GM12878 (cell line): Measurements from ENCODE around the gene WWOX. TPM values are rescaled to one million over a fixed set of nuclear protein-coding genes. Genes with fewer than 3 reads are reported as not detected.

Source experiments
- BMI1 ChIP-seq: fragments of 450-650 bp; IDR thresholded peaks from 2 replicates; pipeline ENCODE4 v1.6.1; 2016; ENCODE audit warnings: mild to moderate bottlenecking, moderate library complexity, borderline replicate concordance
- CBX5 ChIP-seq: sonication (generic); IDR thresholded peaks from 2 replicates; pipeline ENCODE4 v1.6.1; 2016; ENCODE audit warnings: low read depth, moderate library complexity, mild to moderate bottlenecking, inconsistent platforms
- EGR1 ChIP-seq, 2 experiments: IDR thresholded peaks; 1 replicate in 1 of 2; 2 replicates in 1 of 2; pipeline ENCODE4 v1.6.1; 2011 to 2012; ENCODE audit warnings: low read depth in 2 of 2, low read length in 2 of 2, borderline replicate concordance in 1 of 2, mild to moderate bottlenecking in 1 of 2, moderate library complexity in 1 of 2
- EP300 ChIP-seq, 2 experiments: fragments of 150-350 bp in 1 of 2; IDR thresholded peaks; 2 replicates each; pipeline ENCODE4 v1.6.1; 2011 to 2012; ENCODE audit warnings: low read depth in 2 of 2, low read length in 2 of 2, borderline replicate concordance in 1 of 2, improper control_type of control experiment in 1 of 2, inconsistent platforms in 1 of 2; ENCODE audit not compliant: control insufficient read depth in 1 of 2
- FOXM1 ChIP-seq: IDR thresholded peaks from 2 replicates; pipeline ENCODE4 v1.6.1; 2012; ENCODE audit warnings: low read depth, mild to moderate bottlenecking, inconsistent platforms, low read length, moderate library complexity
- GABPA ChIP-seq: IDR thresholded peaks from 2 replicates; pipeline ENCODE4 v1.6.1; 2014; ENCODE audit warnings: antibody characterized with exemption, low read depth, mild to moderate bottlenecking, inconsistent platforms
- IKZF2 ChIP-seq, 2 experiments: fragments of 450-650 bp; IDR thresholded peaks; 2 replicates each; pipeline ENCODE4 v1.6.1; 2017; ENCODE audit warnings: mild to moderate bottlenecking in 2 of 2, moderate library complexity in 2 of 2
- KDM1A ChIP-seq: fragments of 200-600 bp; sonication (generic); IDR thresholded peaks from 2 replicates; pipeline ENCODE4 v1.6.1; 2016; ENCODE audit warnings: borderline replicate concordance
- MAX ChIP-seq: IDR thresholded peaks from 2 replicates; pipeline ENCODE4 v1.6.1; 2012; ENCODE audit warnings: low read depth, low read length, improper control_type of control experiment
- MEF2B ChIP-seq: fragments of 450-650 bp; IDR thresholded peaks from 2 replicates; pipeline ENCODE4 v1.6.1; 2018; ENCODE audit warnings: mild to moderate bottlenecking, moderate library complexity; ENCODE audit not compliant: partially characterized antibody, poor library complexity, severe bottlenecking
- MTA3 ChIP-seq: IDR thresholded peaks from 2 replicates; pipeline ENCODE4 v1.6.1; 2012; ENCODE audit warnings: low read length, inconsistent platforms, borderline replicate concordance
- MYC ChIP-seq: IDR thresholded peaks from 2 replicates; pipeline ENCODE4 v1.6.1; 2011; ENCODE audit warnings: mild to moderate bottlenecking, low read length, moderate library complexity, inconsistent platforms; ENCODE audit not compliant: insufficient read depth, insufficient replicate concordance, insufficient read length, severe bottlenecking
- NBN ChIP-seq: fragments of 450-650 bp; IDR thresholded peaks from 2 replicates; pipeline ENCODE4 v1.6.1; 2016
- NR2F1 ChIP-seq: fragments of 450-650 bp; conservative IDR thresholded peaks from 2 replicates; pipeline ENCODE4 v1.6.1; 2017; ENCODE audit warnings: mild to moderate bottlenecking
- NRF1 ChIP-seq: conservative IDR thresholded peaks from 2 replicates; pipeline ENCODE4 v1.6.1; 2011; ENCODE audit warnings: mild to moderate bottlenecking, low read depth, low read length, improper control_type of control experiment
- PAX5 ChIP-seq: IDR thresholded peaks from 2 replicates; pipeline ENCODE4 v1.6.1; 2011; ENCODE audit warnings: low read depth, low read length, borderline replicate concordance
- POLR2A ChIP-seq: IDR thresholded peaks from 2 replicates; pipeline ENCODE4 v1.6.1; 2011; ENCODE audit warnings: low read depth, mild to moderate bottlenecking, low read length
- RB1 ChIP-seq: fragments of 450-650 bp; formaldehyde crosslinking; IDR thresholded peaks from 2 replicates; pipeline ENCODE4 v1.6.1; 2017; ENCODE audit warnings: mild to moderate bottlenecking, borderline replicate concordance
- SIN3A ChIP-seq: IDR thresholded peaks from 2 replicates; pipeline ENCODE4 v1.6.1; 2012; ENCODE audit warnings: low read depth, low read length, improper control_type of control experiment
- SREBF1 ChIP-seq: IDR thresholded peaks from 2 replicates; pipeline ENCODE4 v1.6.1; 2012; ENCODE audit warnings: mild to moderate bottlenecking, low read length
- TCF12 ChIP-seq: IDR thresholded peaks from 2 replicates; pipeline ENCODE4 v1.6.1; 2011; ENCODE audit warnings: low read depth, mild to moderate bottlenecking, low read length
- TCF7 ChIP-seq: IDR thresholded peaks from 2 replicates; pipeline ENCODE4 v1.6.1; 2014; ENCODE audit warnings: antibody characterized with exemption, borderline replicate concordance
- ZNF207 ChIP-seq: fragments of 450-650 bp; IDR thresholded peaks from 2 replicates; pipeline ENCODE4 v1.6.1; 2014; ENCODE audit warnings: antibody characterized with exemption, mild to moderate bottlenecking, borderline replicate concordance
- ZNF217 ChIP-seq: fragments of 450-650 bp; IDR thresholded peaks from 2 replicates; pipeline ENCODE4 v1.6.1; 2017; ENCODE audit warnings: antibody characterized with exemption, mild to moderate bottlenecking
- ZNF24 ChIP-seq: fragments of 450-650 bp; IDR thresholded peaks from 2 replicates; pipeline ENCODE4 v1.6.1; 2017; ENCODE audit warnings: antibody characterized with exemption, mild to moderate bottlenecking
- ZNF384 ChIP-seq: IDR thresholded peaks from 2 replicates; pipeline ENCODE4 v1.6.1; 2012; ENCODE audit warnings: low read depth, mild to moderate bottlenecking, low read length, improper control_type of control experiment, borderline replicate concordance
- polyA plus RNA-seq, 11 experiments: library from polyadenylated mRNA; depleted of rRNA in 4 of 11; unstranded in 6 of 11; stranded (reverse) in 5 of 11; fragments of >200 nt; fragmentation: Nextera tagmentation in 4 of 11; fragmentation: Illumina TruSeq in 1 of 11; extraction: Ambion mirVana in 4 of 11; extraction: Trizol in 1 of 11; gene quantifications; 1 replicate in 1 of 11; 2 replicates in 10 of 11; pipeline versions ENCODE4 v1.2.1 to v1.2.3, GENCODE V29; 2011 to 2016; ENCODE audit warnings: inconsistent platforms in 2 of 11, missing spikeins in 2 of 11, low read depth in 1 of 11
- total RNA-seq, 4 experiments: library from RNA; depleted of rRNA in 3 of 4; stranded (reverse); fragments of >200 nt in 3 of 4; fragmentation: Illumina TruSeq in 1 of 4; extraction: Trizol in 1 of 4; gene quantifications; 2 replicates each; pipeline versions ENCODE4 v1.2.1 to v1.2.3, GENCODE V29; 2013 to 2021
- TF ChIP-seq, protein P1 (sequence below): fragments of 450-650 bp; IDR thresholded peaks from 2 replicates; pipeline ENCODE4 v1.6.1; 2017; ENCODE audit warnings: borderline replicate concordance
- TF ChIP-seq, protein P2 (sequence below): fragments of 450-650 bp; IDR thresholded peaks from 2 replicates; pipeline ENCODE4 v1.6.1; 2016; ENCODE audit warnings: mild to moderate bottlenecking
- TF ChIP-seq, protein P3 (sequence below): fragments of 450-650 bp; IDR thresholded peaks from 2 replicates; pipeline ENCODE4 v1.6.1; 2018; ENCODE audit warnings: borderline replicate concordance, mild to moderate bottlenecking; ENCODE audit not compliant: partially characterized antibody

Gene WWOX
- total and polyA plus RNA-seq, 10 of the 15 experiments (the other 5 are each of a cell fraction or from before 2014, with no cell fraction given): 2.8 to 24.4 (median 17.8) TPM

DNA sequence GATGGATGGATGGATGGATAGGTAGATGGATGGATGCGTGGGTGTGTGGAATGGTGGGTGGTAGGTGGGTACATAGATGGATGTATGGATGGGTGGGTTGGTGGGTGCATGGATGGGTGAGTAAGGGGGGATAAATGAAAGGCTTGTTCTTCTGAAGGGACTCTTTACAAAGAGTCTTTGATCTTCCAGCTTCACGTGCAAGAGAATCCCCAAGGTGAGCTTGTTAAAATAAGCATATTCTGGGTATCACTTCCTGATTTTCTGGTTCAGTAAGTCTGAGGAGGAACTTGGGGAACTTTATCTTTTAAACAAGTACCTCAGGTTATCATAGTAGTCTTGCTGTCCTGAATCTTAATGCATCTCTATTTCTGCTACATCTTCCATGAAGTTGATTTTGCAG, 862.0 kb downstream of the WWOX start (continued):
- TF ChIP-seq MYC (no peak), KDM1A (no peak), GABPA (no peak), BMI1 (peak; percentile 41; the same call in 1 of the 2 replicates), SREBF1 (no peak), PAX5 (peak; percentile 83; the same call in 1 of the 2 replicates), SIN3A (no peak), EGR1 (IDR thresholded peaks at IDR 0.05; ENCODE audit: borderline replicate concordance in 1 of 2, low read depth in 2 of 2, low read length in 2 of 2) (no peak), NR2F1 (no peak), ZNF207 (no peak), POLR2A (no peak), NRF1 (no peak), MTA3 (no peak), FOXM1 (peak; percentile 83; the same call in 1 of the 2 replicates), CBX5 (no peak), TCF7 (peak; percentile 87), IKZF2 (IDR thresholded peaks at IDR 0.05) (peak; percentile 77 to 80), ZNF384 (no peak), EP300 (IDR thresholded peaks at IDR 0.05; ENCODE audit: borderline replicate concordance in 1 of 2, control insufficient read depth in 1 of 2, low read depth in 2 of 2, low read length in 2 of 2) (peak; percentile 67 to 82; a peak in 3 of 4 replicates), MEF2B (peak; percentile 81), ZNF24 (no peak), TCF12 (no peak), NBN (0 out of 2 replicates have a peak, but pooled peaks have one; percentile 24), ZNF217 (no peak), MAX (no peak), RB1 (no peak)
- TF ChIP-seq, protein P1, sequence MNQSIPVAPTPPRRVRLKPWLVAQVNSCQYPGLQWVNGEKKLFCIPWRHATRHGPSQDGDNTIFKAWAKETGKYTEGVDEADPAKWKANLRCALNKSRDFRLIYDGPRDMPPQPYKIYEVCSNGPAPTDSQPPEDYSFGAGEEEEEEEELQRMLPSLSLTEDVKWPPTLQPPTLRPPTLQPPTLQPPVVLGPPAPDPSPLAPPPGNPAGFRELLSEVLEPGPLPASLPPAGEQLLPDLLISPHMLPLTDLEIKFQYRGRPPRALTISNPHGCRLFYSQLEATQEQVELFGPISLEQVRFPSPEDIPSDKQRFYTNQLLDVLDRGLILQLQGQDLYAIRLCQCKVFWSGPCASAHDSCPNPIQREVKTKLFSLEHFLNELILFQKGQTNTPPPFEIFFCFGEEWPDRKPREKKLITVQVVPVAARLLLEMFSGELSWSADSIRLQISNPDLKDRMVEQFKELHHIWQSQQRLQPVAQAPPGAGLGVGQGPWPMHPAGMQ: no peak
- TF ChIP-seq, protein P2, sequence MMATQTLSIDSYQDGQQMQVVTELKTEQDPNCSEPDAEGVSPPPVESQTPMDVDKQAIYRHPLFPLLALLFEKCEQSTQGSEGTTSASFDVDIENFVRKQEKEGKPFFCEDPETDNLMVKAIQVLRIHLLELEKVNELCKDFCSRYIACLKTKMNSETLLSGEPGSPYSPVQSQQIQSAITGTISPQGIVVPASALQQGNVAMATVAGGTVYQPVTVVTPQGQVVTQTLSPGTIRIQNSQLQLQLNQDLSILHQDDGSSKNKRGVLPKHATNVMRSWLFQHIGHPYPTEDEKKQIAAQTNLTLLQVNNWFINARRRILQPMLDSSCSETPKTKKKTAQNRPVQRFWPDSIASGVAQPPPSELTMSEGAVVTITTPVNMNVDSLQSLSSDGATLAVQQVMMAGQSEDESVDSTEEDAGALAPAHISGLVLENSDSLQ: no peak
- TF ChIP-seq, protein P3, sequence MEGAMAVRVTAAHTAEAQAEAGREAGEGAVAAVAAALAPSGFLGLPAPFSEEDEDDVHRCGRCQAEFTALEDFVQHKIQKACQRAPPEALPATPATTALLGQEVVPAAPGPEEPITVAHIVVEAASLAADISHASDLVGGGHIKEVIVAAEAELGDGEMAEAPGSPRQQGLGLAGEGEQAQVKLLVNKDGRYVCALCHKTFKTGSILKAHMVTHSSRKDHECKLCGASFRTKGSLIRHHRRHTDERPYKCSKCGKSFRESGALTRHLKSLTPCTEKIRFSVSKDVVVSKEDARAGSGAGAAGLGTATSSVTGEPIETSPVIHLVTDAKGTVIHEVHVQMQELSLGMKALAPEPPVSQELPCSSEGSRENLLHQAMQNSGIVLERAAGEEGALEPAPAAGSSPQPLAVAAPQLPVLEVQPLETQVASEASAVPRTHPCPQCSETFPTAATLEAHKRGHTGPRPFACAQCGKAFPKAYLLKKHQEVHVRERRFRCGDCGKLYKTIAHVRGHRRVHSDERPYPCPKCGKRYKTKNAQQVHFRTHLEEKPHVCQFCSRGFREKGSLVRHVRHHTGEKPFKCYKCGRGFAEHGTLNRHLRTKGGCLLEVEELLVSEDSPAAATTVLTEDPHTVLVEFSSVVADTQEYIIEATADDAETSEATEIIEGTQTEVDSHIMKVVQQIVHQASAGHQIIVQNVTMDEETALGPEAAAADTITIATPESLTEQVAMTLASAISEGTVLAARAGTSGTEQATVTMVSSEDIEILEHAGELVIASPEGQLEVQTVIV: no peak
